Measurements from ENCODE around the gene SPACA6. TPM values are rescaled to one million over a fixed set of nuclear protein-coding genes. Genes with fewer than 3 reads are reported as not detected.

The SPACA6 gene
- total and polyA plus RNA-seq, 10 of the 15 experiments (the other 5 are each of a cell fraction or from before 2014, with no cell fraction given), result 0.31 to 6.5 (median 1.7) TPM

- Histone ChIP-seq H3K36me3 (ENCODE audit: control insufficient read depth in 2 of 2, insufficient read depth in 2 of 2, low read length in 1 of 2) (no peaks in the 10 kb centered on the region), H3K4me2 (ENCODE audit: control insufficient read depth, insufficient read depth) (no peak overlapping the region), H3K9ac (ENCODE audit: control insufficient read depth, insufficient read depth, low read length) (no peak overlapping the region), H3K27me3 (replicated peaks in 1 of 2; ENCODE audit: control insufficient read depth in 2 of 2, insufficient read depth in 2 of 2, low read length in 1 of 2) (no peaks in the 10 kb centered on the region; a peak in 1 of 4 replicates), H3K27ac (ENCODE audit: control insufficient read depth, insufficient read depth) (no peak overlapping the region), H2AFZ (ENCODE audit: control insufficient read depth, low read depth, low read length) (no peak overlapping the region), H3K4me3 (no peak overlapping the region), H3K4me1 (ENCODE audit: control insufficient read depth, insufficient read depth, low read length) (no peaks in the 10 kb centered on the region; the same call in 1 of the 2 replicates), H3K9me3 (replicated peaks; ENCODE audit: control insufficient read depth, insufficient read depth, low read length) (peaks cover 1% of the 10 kb centered on the region; the same call in 1 of the 3 replicates), H4K20me1 (ENCODE audit: control insufficient read depth, insufficient read depth) (no peaks in the 10 kb centered on the region), H3K79me2 (ENCODE audit: control insufficient read depth, insufficient read depth, low read length) (peaks cover 3% of the 10 kb centered on the region)
- in situ Hi-C loops (cut with MboI), result no loop called here
- FAIRE-seq (no peak), DNase-seq (ENCODE audit: low read depth, low spot score) (no peak), ATAC-seq (no peak)
- 62% methylated on average over 12 of the region's 12 CpGs for WGBS (ENCODE audit: insufficient coverage, insufficient replicate concordance, low lambda C conversion rate, missing lambda C conversion rate)
- intact Hi-C loops (cut with micrococcal nuclease; ENCODE audit: unreplicated experiment), result no loop called here
- POLR2A ChIA-PET, result no interaction called here
- RAD21 ChIA-PET (ENCODE audit: unreplicated experiment), result no interaction called here
- TF ChIP-seq BACH1 (IDR thresholded peaks at IDR 0.05; ENCODE audit: borderline replicate concordance) (no peak), NRF1 (conservative IDR thresholded peaks at IDR 0.05; ENCODE audit: low read depth, low read length) (no peak), TCF12 (IDR thresholded peaks at IDR 0.05; ENCODE audit: low read depth, low read length) (no peak), ZBED1 (IDR thresholded peaks at IDR 0.05; ENCODE audit: borderline replicate concordance) (no peak), ZNF217 (IDR thresholded peaks at IDR 0.05) (no peak), MEF2B (IDR thresholded peaks at IDR 0.05; ENCODE audit: partially characterized antibody, poor library complexity, severe bottlenecking) (no peak), IKZF2 (IDR thresholded peaks at IDR 0.05) (no peak), NFYB (IDR thresholded peaks at IDR 0.05; ENCODE audit: insufficient read depth, low read depth, low read length) (no peak), JUND (IDR thresholded peaks at IDR 0.05; ENCODE audit: low read depth, low read length) (no peak), POLR2A (IDR thresholded peaks at IDR 0.05; ENCODE audit: low read depth, low read length) (no peak), SMAD5 (IDR thresholded peaks at IDR 0.05; ENCODE audit: low read depth) (no peak), E2F4 (IDR thresholded peaks at IDR 0.05; ENCODE audit: low read depth, low read length) (no peak), EP300 (IDR thresholded peaks at IDR 0.05; ENCODE audit: borderline replicate concordance in 1 of 2, control insufficient read depth in 1 of 2, low read depth in 2 of 2, low read length in 2 of 2) (no peak), NBN (IDR thresholded peaks at IDR 0.05) (no peak), YBX1 (IDR thresholded peaks at IDR 0.05) (no peak), CHD1 (IDR thresholded peaks at IDR 0.05; ENCODE audit: low read depth, low read length) (no peak), BMI1 (IDR thresholded peaks at IDR 0.05; ENCODE audit: borderline replicate concordance) (no peak), ZNF622 (IDR thresholded peaks at IDR 0.05) (no peak)
- TF ChIP-seq, protein P1, sequence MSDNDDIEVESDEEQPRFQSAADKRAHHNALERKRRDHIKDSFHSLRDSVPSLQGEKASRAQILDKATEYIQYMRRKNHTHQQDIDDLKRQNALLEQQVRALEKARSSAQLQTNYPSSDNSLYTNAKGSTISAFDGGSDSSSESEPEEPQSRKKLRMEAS (IDR thresholded peaks at IDR 0.05; ENCODE audit: low read depth, low read length), result no peak
- TF ChIP-seq, protein P2, sequence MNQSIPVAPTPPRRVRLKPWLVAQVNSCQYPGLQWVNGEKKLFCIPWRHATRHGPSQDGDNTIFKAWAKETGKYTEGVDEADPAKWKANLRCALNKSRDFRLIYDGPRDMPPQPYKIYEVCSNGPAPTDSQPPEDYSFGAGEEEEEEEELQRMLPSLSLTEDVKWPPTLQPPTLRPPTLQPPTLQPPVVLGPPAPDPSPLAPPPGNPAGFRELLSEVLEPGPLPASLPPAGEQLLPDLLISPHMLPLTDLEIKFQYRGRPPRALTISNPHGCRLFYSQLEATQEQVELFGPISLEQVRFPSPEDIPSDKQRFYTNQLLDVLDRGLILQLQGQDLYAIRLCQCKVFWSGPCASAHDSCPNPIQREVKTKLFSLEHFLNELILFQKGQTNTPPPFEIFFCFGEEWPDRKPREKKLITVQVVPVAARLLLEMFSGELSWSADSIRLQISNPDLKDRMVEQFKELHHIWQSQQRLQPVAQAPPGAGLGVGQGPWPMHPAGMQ (IDR thresholded peaks at IDR 0.05; ENCODE audit: borderline replicate concordance), result no peak
- CTCF ChIA-PET, result no interaction called here
- BruUV-seq (replicated peaks), result no TSS peak
- SMC1A ChIA-PET (ENCODE audit: uncharacterized antibody, unreplicated experiment), result no interaction called here
These were observed 8.5 kb downstream of the SPACA6 start for GRCh38 chr19:51701468-51702100.

Measured in GM12878 (cell line).